GM19372 (cell line): ENCODE measurements around the gene CDS2.

Experiments
- ATAC-seq: cut with Tn5 transposase; IDR thresholded peaks from one replicate; pipeline ENCODE4 v1.9.1; 2021; ENCODE audit warnings: mild to moderate bottlenecking, low read depth, moderate library complexity; ENCODE audit not compliant: unreplicated experiment

CDS2 gene

GRCh38 chr20:5203380-5203779 is 76.6 kb downstream of the CDS2 start:
- ATAC-seq, result no peak

- no peak for ATAC-seq
Observed at GRCh38 chr20:5205348-5206210, 78.8 kb downstream of the CDS2 start.

- no peak for ATAC-seq
Observed at GRCh38 chr20:5207138-5207537, 80.3 kb downstream of the CDS2 start.

GRCh38 chr20:5211803-5212714 is 85.3 kb downstream of the CDS2 start:
- ATAC-seq, result no peak

GRCh38 chr20:5212907-5213487 is 86.2 kb downstream of the CDS2 start:
- ATAC-seq, result no peak

GRCh38 chr20:5214826-5215225 is 88.0 kb downstream of the CDS2 start:
- no peak for ATAC-seq

- no peak for ATAC-seq
Observed at GRCh38 chr20:5215672-5216304, 89.0 kb downstream of the CDS2 start.

- ATAC-seq, result no peak
Observed at GRCh38 chr20:5216663-5217062, 89.9 kb downstream of the CDS2 start.

GRCh38 chr20:5217616-5218015 is 90.8 kb downstream of the CDS2 start:
- ATAC-seq, result no peak

GRCh38 chr20:5220321-5221060 is 93.7 kb downstream of the CDS2 start:
- ATAC-seq, result no peak

GRCh38 chr20:5221061-5221430 is 94.2 kb downstream of the CDS2 start:
- ATAC-seq, result no peak

- no peak for ATAC-seq
Observed at GRCh38 chr20:5222919-5223634, 96.3 kb downstream of the CDS2 start.

GRCh38 chr20:5230544-5230943 is 103.7 kb downstream of the CDS2 start:
- no peak for ATAC-seq

- no peak for ATAC-seq
Observed at GRCh38 chr20:5234158-5234557, 107.3 kb downstream of the CDS2 start.

- ATAC-seq, result no peak
Observed at GRCh38 chr20:5234978-5235377, 108.2 kb downstream of the CDS2 start.
